ENCODE results near the gene MRPS15.
"Not testable (repeated sequence)": the region's sequence is repeated elsewhere in the genome, so short reads cannot be mapped to it uniquely, and the experiment has no call there.

GRCh38 chr1:36501911-36502310, 37.7 kb upstream of the MRPS15 start:
- TF ChIP-seq POLR2AphosphoS5, TAF1, POLR2A, SPI1 (IDR thresholded peaks at IDR 0.05; ENCODE audit: low read depth, low read length): not testable (repeated sequence)

Measured in GM12891 (cell line).